GM12875 (cell line): ENCODE measurements around the gene FOXJ1.
A peak's percentile ranks its signal among the peaks of the same experiment; 100 is the strongest.

Experiments used
- H3K4me3 ChIP-seq: one replicate; pipeline ENCODE4 v1.5.1; 2011; ENCODE audit warnings: low read depth, low read length, control low read depth
- CTCF ChIP-seq: IDR thresholded peaks from 2 replicates; pipeline ENCODE4 v1.5.1; 2011; ENCODE audit warnings: low read depth, mild to moderate bottlenecking, control low read depth, inconsistent platforms, low read length, moderate library complexity, borderline replicate concordance; ENCODE audit not compliant: insufficient read depth

FOXJ1 gene

GRCh38 chr17:76120658-76121008 lies 20.4 kb downstream of the FOXJ1 start:
- no peak for TF ChIP-seq CTCF

GRCh38 chr17:76119409-76120371 lies 21.4 kb downstream of the FOXJ1 start:
- H3K4me3 ChIP-seq: no peak overlapping the region
- no peak for TF ChIP-seq CTCF

More at GRCh38 chr17:76120658-76121008, 20.4 kb downstream of the FOXJ1 start:
- H3K4me3 ChIP-seq: no peak overlapping the region

- no peak overlapping the region for H3K4me3 ChIP-seq
- TF ChIP-seq CTCF: no peak
Measured at GRCh38 chr17:76115138-76115754, 25.8 kb downstream of the FOXJ1 start.

GRCh38 chr17:76111956-76112355 lies 29.1 kb downstream of the FOXJ1 start:
- no peak overlapping the region for H3K4me3 ChIP-seq
- TF ChIP-seq CTCF: no peak

- H3K4me3 ChIP-seq: no peak overlapping the region
- 0 out of 2 replicates have a peak, but pooled peaks have one; percentile 15 for TF ChIP-seq CTCF
Measured at GRCh38 chr17:76107509-76107908, 33.5 kb downstream of the FOXJ1 start.

- no peak overlapping the region for H3K4me3 ChIP-seq
- no peak for TF ChIP-seq CTCF
Measured at GRCh38 chr17:76106703-76107102, 34.3 kb downstream of the FOXJ1 start.

GRCh38 chr17:76104896-76105231 lies 36.2 kb downstream of the FOXJ1 start:
- H3K4me3 ChIP-seq: no peak overlapping the region
- no peak for TF ChIP-seq CTCF
